ENCODE data around the gene PTPRM. TPM values are rescaled to one million over a fixed set of nuclear protein-coding genes. Genes with fewer than 3 reads are reported as not detected.

PTPRM gene
- total and polyA plus RNA-seq, 2 of the 8 experiments (the other 6 are each of a cell fraction or from before 2014, with no cell fraction given) = 4.1 to 7.0 TPM

- TF ChIP-seq KDM4A (IDR thresholded peaks at IDR 0.05; ENCODE audit: low read depth, low read length, severe bottlenecking) = no peak
- TF ChIP-seq SP4 (IDR thresholded peaks at IDR 0.05; ENCODE audit: low read length) = no peak
- TF ChIP-seq BRCA1 (IDR thresholded peaks at IDR 0.05; ENCODE audit: low read depth, low read length) = no peak
- no peak for TF ChIP-seq EP300 (IDR thresholded peaks at IDR 0.05; ENCODE audit: borderline replicate concordance in 1 of 2, low read depth in 2 of 2, low read length in 2 of 2)
These were observed 814.8 kb downstream of the PTPRM start (continued) for GRCh38 chr18:8381821-8382459.
